NCI-H526 (cell line): ENCODE results near the gene ZC3H10.
"Not testable (repeated sequence)": the region's sequence is repeated elsewhere in the genome, so short reads cannot be mapped to it uniquely, and the experiment has no call there.

Experiments used
- DNase-seq, 2 experiments: peaks; one replicate each; lab custom pipeline; 2025; lab: John Stamatoyannopoulos, UW

Gene ZC3H10

DNA sequence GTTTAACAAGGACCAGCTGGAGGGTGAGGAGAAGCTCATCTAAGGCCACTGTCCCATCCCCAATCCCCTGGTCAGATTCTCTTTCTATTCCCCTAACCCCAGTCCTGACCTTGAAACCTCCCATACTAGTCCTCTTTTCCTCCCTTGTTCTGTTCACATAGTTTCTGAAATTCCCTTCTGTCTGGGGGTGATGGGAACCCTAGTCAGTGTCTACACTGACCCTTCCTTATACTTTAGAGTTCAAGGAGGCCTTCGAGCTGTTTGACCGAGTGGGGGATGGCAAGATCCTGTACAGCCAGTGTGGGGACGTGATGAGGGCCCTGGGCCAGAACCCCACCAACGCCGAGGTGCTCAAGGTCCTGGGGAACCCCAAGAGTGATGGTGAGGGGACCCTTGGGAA lies 36.8 kb downstream of the ZC3H10 start:
- no peak for DNase-seq

- no peak for DNase-seq
Measured at GRCh38 chr12:56155256-56155845, 37.3 kb downstream of the ZC3H10 start.

DNA sequence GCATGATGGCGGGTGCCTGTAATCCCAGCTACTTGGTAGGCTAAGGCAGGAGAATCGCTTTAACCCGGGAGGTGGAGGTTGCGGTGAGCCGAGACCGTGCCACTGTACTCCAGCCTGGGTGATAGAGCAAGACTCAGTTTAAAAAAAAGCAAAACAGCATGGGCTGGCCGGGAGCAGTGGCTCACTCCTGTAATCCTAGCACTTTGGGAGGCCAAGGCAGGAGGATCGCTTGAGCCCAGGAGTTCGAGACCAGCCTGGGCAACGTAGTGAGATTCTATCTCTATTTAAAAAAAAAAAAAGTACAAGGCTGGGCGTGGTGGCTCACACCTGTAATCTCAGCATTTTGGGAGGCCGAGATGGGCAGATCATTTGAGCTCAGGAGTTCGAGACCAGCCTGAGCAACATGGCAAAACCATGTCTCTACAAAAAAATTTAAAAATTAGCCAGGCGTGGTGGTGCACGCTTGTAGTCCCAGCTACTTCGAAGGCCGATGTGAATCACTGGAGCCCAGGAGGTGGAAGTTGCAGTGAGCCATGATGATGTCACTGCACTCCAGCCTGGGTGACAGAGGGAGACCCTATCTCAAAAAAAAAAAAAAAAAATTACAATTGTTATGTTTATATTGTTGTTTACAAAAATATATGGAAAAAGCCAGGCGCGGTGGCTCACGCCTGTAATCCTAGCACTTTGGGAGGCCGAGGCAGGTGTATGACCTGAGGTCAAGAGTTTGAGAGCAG lies 38.6 kb downstream of the ZC3H10 start:
- DNase-seq, result not testable (repeated sequence)

DNA sequence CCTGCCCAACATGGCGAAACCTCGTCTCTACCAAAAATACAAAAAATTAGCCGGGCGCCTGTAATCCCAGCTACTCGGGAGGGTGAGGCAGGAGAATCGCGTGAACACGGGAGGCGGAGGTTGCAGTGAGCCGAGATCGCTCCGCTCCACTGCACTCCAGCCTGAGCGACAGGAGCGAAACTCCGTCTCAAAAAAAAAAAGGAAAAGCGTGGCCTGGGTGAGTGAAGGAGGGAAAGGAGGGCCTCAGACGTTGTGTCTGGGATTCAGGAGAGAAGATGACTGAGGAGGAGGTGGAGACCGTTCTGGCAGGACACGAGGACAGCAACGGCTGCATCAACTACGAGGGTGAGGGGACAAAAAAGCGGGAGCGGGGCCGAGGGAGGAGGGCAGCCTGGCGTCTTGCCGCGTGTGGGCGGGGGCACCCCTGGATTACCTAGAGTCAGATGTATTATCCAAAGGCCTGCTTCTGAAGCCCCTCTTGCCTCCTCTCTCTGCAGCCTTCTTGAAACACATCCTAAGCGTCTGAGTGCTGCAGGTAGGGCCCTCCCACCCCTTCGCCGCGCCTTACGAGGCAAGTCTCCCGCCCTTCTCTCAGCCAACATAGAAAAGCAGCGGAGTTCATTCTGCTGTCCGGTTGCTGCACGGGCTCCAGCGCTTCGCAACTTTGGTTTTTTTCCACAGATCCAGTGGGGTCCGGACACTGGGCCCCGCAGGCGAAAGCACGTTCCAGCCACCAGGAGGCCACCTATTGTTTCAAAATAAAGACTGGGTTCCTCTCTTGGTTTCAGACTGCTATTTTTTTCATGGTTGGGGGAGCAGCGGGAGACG lies 39.3 kb downstream of the ZC3H10 start:
- peak; percentile 75 to 90 for DNase-seq

- peak; percentile 96 to 99 for DNase-seq
Measured at GRCh38 chr12:56158029-56158925, 40.2 kb downstream of the ZC3H10 start, which contains the start of gene MYL6. Gene MYL6, plus strand, starts transcription at chr12:56158359. Its CDS starts 43 bp downstream, at chr12:56158402.

GRCh38 chr12:56158926-56159461 lies 40.9 kb downstream of the ZC3H10 start:
- peak in 1 of 2 experiments; percentile 53 for DNase-seq

GRCh38 chr12:56159482-56160192 lies 41.6 kb downstream of the ZC3H10 start:
- DNase-seq, result no peak

DNA sequence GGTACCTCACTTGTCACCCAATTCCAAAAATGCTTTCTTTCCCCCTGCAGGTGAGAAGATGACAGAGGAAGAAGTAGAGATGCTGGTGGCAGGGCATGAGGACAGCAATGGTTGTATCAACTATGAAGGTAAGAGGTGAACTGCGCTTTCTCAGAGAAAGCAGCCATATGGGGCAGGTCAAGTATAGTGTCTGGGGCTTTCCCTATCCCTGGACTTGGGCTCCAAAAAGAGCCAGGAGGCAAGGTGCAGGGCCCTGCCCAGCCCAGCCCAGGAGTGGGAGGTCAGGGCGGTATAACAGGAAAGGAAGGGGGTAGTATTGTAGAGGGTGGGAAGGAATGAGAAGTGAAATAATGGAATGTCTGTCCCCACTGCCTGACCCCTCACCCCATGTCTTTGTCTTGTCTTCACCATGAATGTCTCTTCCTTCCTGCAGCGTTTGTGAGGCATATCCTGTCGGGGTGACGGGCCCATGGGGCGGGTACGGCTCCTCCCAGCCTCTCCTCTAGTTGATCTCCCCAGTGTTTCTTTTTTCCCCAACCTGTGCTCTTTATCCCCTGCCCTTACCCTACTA lies 42.2 kb downstream of the ZC3H10 start:
- no peak for DNase-seq

DNA sequence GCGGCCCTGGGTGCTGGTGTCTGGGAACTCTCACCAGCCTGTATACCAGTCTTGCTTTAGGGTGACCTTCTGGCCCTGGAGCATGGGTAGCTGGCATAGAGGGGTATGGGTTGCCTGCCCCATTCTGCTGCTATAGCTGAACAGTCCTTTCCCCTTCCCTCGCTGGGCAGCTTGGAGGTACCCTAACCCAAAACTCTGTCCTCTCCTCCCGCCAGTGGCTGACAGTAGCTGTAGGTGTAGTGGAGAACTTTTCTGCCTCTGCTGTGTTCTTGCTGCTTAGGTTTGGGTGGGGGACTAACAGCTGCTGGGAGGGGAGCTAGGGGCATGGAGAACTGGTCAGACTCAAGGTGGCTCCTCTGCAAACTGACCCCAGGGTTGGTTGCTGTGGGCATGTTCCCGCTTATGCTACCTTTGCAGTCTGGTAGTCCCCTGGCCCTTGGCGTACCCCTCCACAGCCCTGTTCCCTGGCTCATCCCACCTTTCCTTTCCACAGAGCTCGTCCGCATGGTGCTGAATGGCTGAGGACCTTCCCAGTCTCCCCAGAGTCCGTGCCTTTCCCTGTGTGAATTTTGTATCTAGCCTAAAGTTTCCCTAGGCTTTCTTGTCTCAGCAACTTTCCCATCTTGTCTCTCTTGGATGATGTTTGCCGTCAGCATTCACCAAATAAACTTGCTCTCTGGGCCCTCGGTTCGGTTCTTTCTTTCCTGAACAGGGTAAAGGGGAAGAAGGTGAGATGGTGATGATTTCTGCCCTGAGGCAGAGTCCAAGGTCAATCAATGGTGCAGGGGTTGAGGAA lies 43.0 kb downstream of the ZC3H10 start:
- DNase-seq, result no peak

GRCh38 chr12:56161690-56162351 lies 43.8 kb downstream of the ZC3H10 start:
- DNase-seq, result no peak

GRCh38 chr12:56162468-56163290 lies 44.6 kb downstream of the ZC3H10 start:
- DNase-seq, result no peak

DNA sequence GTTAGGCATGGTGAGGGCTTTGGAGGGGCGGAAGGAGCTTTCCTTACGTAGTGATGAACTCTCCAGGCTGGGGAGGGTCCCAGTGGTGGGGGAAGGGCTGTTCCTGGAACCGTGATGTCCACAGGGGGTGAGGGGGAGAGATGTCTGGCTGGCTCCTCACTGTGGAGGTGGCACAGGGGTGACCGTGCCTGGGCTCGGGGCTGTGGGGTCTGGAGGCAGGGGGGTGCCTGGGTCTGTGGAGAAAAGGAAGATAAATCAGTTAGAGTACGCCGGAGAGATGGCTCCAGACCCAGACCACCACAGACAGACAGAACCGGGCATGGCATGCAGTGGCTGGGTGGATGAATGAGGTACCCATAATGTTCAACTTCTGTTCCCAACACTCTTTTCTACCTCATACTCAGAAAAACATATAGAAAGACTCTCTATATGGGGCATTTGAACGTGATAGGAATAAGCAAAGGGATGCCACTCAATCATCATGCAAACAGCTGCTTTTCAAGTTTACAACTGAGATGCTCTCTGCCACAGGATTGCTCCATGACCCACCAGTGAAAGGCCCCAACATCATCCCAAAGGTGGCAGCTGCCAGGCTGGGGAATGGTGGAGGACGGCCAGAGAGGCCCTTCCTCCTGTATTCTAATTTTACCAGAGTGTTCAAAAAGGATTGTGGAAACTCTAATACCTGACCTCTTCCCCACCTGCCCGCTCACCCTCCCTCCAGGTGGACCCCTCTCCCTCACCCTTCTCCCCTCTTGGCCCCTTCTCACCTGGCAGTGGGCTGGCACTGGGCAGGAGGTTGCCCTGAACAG lies 45.7 kb downstream of the ZC3H10 start:
- no peak for DNase-seq

DNA sequence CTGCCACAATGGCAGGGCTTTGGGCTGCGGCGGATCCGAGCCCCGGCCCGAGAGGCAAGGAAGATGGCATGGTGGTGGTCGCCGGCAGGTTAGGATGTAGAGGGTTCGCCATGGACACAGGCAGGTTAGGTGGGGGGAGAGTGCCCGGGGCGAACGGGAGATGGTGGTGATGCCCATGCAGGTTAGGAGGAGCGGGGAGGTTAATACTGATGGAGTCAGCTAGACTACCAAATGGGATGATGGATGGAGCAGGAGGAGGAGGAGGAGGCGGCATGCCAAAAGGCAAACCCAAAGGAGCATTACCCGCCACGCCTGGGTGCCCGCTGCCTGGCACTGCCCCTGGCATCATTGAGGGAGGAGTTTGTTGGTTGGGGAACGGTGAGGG lies 46.3 kb downstream of the ZC3H10 start:
- no peak for DNase-seq

GRCh38 chr12:56165369-56165768 lies 47.3 kb downstream of the ZC3H10 start:
- no peak for DNase-seq

- DNase-seq, result no peak
Measured at GRCh38 chr12:56169229-56169759, 51.2 kb downstream of the ZC3H10 start.

DNA sequence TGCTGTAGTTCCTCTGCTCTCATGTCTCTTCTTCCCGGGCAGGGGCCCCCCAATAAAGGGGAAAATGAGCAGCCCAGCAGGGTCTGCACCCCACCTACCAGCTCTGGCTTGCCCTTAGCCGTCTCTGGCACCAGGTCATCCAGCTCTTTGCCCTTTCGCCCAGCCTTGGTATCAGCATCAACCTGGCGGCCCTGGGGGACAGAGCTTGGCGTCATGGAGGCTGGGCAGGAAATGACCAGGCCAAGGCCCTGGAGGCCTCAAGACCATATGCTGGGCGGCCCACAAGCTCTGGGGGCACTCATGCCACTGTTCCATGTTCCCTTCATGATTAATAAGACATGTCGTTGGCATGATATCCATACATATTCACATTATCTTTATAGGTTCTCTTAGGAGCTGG lies 54.8 kb downstream of the ZC3H10 start:
- no peak for DNase-seq
